CD4-positive, CD25-positive, alpha-beta regulatory T cell (primary cell): ENCODE measurements around the gene TP73. TPM values are rescaled to one million over a fixed set of nuclear protein-coding genes. Genes with fewer than 3 reads are reported as not detected.

Experiments
- ATAC-seq, 2 donors: fragments of 150-1000 bp; cut with Tn5 transposase; one replicate each; pipeline ENCODE4 v1.10.0; 2021; ENCODE audit warnings: low read depth in 2 of 2, moderate number of reproducible peaks in 2 of 2, moderate library complexity in 1 of 2
- DNase-seq, 3 donors: peaks; one replicate each; pipeline versions ENCODE4 v3.0.0 to v3.0.0-alpha.2; 2012 to 2022; ENCODE audit warnings: mixed read lengths in 1 of 3
- H3K27ac ChIP-seq: one replicate; pipeline ENCODE4 v1.7.0; 2013; ENCODE audit warnings: mild to moderate bottlenecking, low read length; ENCODE audit not compliant: insufficient read depth, poor library complexity, severe bottlenecking
- H3K27me3 ChIP-seq: one replicate; pipeline ENCODE4 v1.7.0; 2013; ENCODE audit warnings: low read length; ENCODE audit not compliant: control insufficient read depth, insufficient read depth
- H3K36me3 ChIP-seq: one replicate; pipeline ENCODE4 v1.7.0; 2013; ENCODE audit warnings: mild to moderate bottlenecking, low read length, moderate library complexity; ENCODE audit not compliant: control insufficient read depth, insufficient read depth
- H3K4me1 ChIP-seq: 2 replicates; pipeline ENCODE4 v1.7.0; 2013; ENCODE audit warnings: mild to moderate bottlenecking, low read length; ENCODE audit not compliant: insufficient read depth, control insufficient read depth, poor library complexity, severe bottlenecking
- H3K4me3 ChIP-seq: one replicate; pipeline ENCODE4 v1.7.0; 2013; ENCODE audit warnings: low read depth, mild to moderate bottlenecking, low read length, moderate library complexity
- H3K9me3 ChIP-seq, 2 experiments: 1 replicate in 1 of 2; 2 replicates in 1 of 2; pipeline ENCODE4 v1.7.0; 2013; ENCODE audit warnings: low read length in 2 of 2, mild to moderate bottlenecking in 1 of 2, moderate library complexity in 1 of 2; ENCODE audit not compliant: control insufficient read depth in 2 of 2
- H3K27ac Mint-ChIP-seq, 3 donors: one replicate each; pipeline ENCODE4 v1.8.0; 2020 to 2022; ENCODE audit warnings: mild to moderate bottlenecking in 3 of 3, mixed read lengths in 3 of 3, moderate library complexity in 2 of 3
- H3K27me3 Mint-ChIP-seq: one replicate; pipeline ENCODE4 v1.8.0; 2022; ENCODE audit warnings: mild to moderate bottlenecking, mixed read lengths
- H3K36me3 Mint-ChIP-seq: one replicate; pipeline ENCODE4 v1.8.0; 2020; ENCODE audit warnings: mixed read lengths
- H3K4me1 Mint-ChIP-seq, 4 donors: one replicate each; pipeline ENCODE4 v1.8.0; 2020 to 2022; ENCODE audit warnings: mixed read lengths in 4 of 4, mild to moderate bottlenecking in 1 of 4
- H3K4me3 Mint-ChIP-seq, 4 donors: one replicate each; pipeline ENCODE4 v1.8.0; 2020 to 2022; ENCODE audit warnings: mild to moderate bottlenecking in 4 of 4, mixed read lengths in 4 of 4, moderate library complexity in 3 of 4
- H3K9me3 Mint-ChIP-seq, 7 donors: one replicate each; pipeline ENCODE4 v1.8.0; 2020 to 2022; ENCODE audit warnings: mixed read lengths in 7 of 7, mild to moderate bottlenecking in 3 of 7, moderate library complexity in 2 of 7
- polyA plus RNA-seq, 4 donors: library from polyadenylated mRNA; unstranded; fragments of 300-500 nt; fragmentation: Illumina TruSeq; gene quantifications; one replicate each; pipeline ENCODE4 v1.2.3, GENCODE V29; 2021
- total RNA-seq: library from RNA; stranded (reverse); gene quantifications from one replicate; pipeline ENCODE4 v1.2.3, GENCODE V29; 2022

Gene TP73
- total and polyA plus RNA-seq, 5 donors from 2014 or later, result 0.08 to 0.12 TPM; not detected in 3

DNA sequence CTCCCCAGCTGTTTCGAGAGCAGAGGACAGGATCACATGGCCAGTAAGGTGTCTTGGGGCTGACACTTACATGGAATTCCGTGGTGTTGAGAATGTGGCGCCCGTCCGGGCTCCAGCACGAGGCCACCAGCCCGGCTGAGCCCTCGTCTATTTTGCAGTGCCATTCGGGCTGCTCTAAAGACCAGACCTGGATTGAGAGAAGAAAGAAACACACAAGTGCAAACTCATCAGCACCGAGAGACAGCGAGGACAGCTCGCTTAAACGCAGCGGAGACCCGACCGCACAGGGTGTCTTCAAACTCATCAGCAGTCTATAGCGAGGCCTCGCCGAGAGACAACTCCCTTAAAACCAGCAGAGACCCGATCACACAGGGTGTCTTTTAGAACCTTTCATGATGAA lies 5.7 kb upstream of the TP73 start:
- Histone ChIP-seq H3K36me3 (peaks cover 30% of the 10 kb centered on the region), H3K9me3 (no peaks in the 10 kb centered on the region), H3K27me3 (no peaks in the 10 kb centered on the region), H3K27ac (no peak overlapping the region), H3K4me1 (peaks cover 25% of the 10 kb centered on the region), H3K4me3 (no peak overlapping the region)
- ATAC-seq (no peak), DNase-seq (no peak)
- H3K27ac Mint-ChIP-seq, result no peak overlapping the region
- H3K4me3 Mint-ChIP-seq, result peak overlapping the region in 2 of 4 donors; percentile 34 to 65
- peaks cover 0 to 2% (median 0%) of the 10 kb centered on the region in 7 donors for H3K9me3 Mint-ChIP-seq
- H3K36me3 Mint-ChIP-seq, result peaks cover 30% of the 10 kb centered on the region
- H3K4me1 Mint-ChIP-seq, result peaks cover 8 to 28% (median 22%) of the 10 kb centered on the region in 4 donors
- H3K27me3 Mint-ChIP-seq, result peaks cover 15% of the 10 kb centered on the region

DNA sequence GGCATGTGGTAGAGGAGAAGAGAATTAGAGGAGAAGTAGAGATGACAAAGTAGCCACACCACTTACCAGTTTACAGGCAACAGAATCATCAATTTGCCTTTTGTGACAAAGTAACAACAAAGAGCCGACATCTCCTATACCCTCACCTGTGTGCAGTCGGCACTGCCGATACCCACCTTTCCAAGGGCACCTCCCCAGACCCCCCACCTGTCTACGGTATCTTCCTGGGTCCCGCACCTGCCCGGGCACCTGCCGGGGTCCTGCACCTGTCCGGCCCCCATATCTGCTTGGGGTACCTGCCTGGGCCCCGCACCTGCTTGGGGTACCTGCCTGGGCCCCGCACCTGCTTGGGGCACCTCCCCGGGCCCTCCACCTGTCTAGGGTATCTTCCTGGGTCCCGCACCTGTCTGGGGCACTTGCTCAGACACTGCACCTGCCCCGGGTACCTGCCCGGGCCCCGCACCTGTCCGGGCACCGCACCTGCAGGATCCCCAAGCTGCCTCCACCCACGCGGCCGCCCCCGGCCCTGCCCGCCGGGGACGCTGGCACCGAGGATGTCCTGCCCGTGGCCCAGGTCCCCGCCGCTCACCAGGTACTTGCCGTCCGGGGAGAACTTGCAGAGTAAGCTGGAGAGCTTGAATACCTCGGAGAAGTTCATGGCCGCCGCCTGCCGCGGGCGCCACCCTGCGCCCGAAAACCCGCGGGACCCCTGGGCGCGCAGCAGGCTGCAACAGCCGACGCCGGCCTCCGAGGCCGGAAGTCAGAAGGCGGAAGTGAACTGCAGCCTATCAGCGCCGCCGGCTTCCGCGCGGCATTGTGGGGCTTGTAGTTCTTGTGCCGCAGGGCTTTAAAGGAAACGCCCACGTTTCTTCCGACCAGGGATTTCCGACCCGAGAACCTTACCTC lies 2.7 kb upstream of the TP73 start, which contains the start of gene WRAP73:
Gene WRAP73 (minus strand): TSS at position 762 of the 906 bp plus-strand sequence. CDS start 104 bp downstream, at position 658.
- peaks cover 14% of the 10 kb centered on the region for H3K36me3 Mint-ChIP-seq
- H3K4me1 Mint-ChIP-seq, result peaks cover 8 to 28% (median 24%) of the 10 kb centered on the region in 4 donors
- H3K4me3 Mint-ChIP-seq, result peak within 1 kb of the TSS; percentile 85 to 91 (median 88)
- Histone ChIP-seq H3K9me3 (no peaks in the 10 kb centered on the region), H3K27ac (peak within 1 kb of the TSS; percentile 41), H3K27me3 (peaks cover 4% of the 10 kb centered on the region), H3K36me3 (peaks cover 24% of the 10 kb centered on the region), H3K4me3 (peak within 1 kb of the TSS; percentile 77), H3K4me1 (peaks cover 38% of the 10 kb centered on the region)
- peaks cover 0 to 4% (median 0%) of the 10 kb centered on the region in 7 donors for H3K9me3 Mint-ChIP-seq
- H3K27me3 Mint-ChIP-seq, result peaks cover 30% of the 10 kb centered on the region
- DNase-seq (peak; percentile 85 to 95 (median 86)), ATAC-seq (peak; percentile 96 to 98)
- H3K27ac Mint-ChIP-seq, result peak within 1 kb of the TSS in 2 of 3 donors; percentile 26 to 47

DNA sequence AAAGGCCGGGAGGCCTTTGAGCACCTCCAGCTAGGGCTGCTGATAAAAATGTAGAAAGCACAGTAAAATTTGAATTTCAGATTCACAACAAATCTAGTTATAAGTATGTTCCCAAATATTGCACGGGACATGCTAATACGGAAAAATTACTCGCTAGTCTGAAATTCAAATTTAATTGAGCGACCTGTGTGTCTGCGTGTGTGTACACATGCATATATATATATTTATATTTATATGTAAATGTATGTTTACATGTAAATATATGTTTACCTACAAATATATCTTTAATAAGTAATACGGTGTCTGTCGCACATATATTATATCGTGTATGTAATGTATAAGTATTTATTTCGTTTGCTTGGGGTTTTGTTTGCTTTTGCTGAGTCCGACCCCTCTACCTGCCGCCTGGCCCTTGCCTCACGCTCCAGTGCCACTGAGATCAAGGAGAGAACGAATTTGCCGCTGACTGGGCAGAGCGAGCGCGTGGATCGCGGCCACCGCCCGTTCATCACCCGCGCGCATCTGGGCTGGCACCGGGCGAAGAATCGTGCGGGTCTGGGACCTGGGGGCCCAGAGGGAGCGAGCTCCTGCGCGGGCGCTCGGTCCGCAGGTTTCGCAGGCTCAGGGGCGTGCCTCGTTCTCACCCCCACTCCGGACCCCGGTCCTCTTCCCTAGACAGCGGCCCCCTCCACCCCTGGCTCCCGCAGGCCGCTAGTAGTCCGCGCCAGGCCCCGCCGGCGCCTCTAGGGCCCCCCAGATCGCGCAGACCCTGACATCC lies 1.9 kb upstream of the TP73 start:
- no peak overlapping the region for H3K27ac ChIP-seq
- H3K4me3 Mint-ChIP-seq, result peak overlapping the region; percentile 79 to 91 (median 88)
- peaks cover 8% of the 10 kb centered on the region for H3K36me3 Mint-ChIP-seq
- H3K9me3 Mint-ChIP-seq, result peaks cover 0 to 4% (median 0%) of the 10 kb centered on the region in 7 donors
- no peaks in the 10 kb centered on the region for H3K9me3 ChIP-seq
- H3K27ac Mint-ChIP-seq, result peak overlapping the region in 1 of 3 donors; percentile 26
- H3K27me3 ChIP-seq, result peaks cover 4% of the 10 kb centered on the region
- H3K27me3 Mint-ChIP-seq, result peaks cover 39% of the 10 kb centered on the region
- peaks cover 8 to 28% (median 24%) of the 10 kb centered on the region in 4 donors for H3K4me1 Mint-ChIP-seq
- ATAC-seq (no peak), DNase-seq (no peak)
- peak overlapping the region; percentile 74 for H3K4me3 ChIP-seq
- H3K36me3 ChIP-seq, result peaks cover 17% of the 10 kb centered on the region
- H3K4me1 ChIP-seq, result peaks cover 38% of the 10 kb centered on the region

DNA sequence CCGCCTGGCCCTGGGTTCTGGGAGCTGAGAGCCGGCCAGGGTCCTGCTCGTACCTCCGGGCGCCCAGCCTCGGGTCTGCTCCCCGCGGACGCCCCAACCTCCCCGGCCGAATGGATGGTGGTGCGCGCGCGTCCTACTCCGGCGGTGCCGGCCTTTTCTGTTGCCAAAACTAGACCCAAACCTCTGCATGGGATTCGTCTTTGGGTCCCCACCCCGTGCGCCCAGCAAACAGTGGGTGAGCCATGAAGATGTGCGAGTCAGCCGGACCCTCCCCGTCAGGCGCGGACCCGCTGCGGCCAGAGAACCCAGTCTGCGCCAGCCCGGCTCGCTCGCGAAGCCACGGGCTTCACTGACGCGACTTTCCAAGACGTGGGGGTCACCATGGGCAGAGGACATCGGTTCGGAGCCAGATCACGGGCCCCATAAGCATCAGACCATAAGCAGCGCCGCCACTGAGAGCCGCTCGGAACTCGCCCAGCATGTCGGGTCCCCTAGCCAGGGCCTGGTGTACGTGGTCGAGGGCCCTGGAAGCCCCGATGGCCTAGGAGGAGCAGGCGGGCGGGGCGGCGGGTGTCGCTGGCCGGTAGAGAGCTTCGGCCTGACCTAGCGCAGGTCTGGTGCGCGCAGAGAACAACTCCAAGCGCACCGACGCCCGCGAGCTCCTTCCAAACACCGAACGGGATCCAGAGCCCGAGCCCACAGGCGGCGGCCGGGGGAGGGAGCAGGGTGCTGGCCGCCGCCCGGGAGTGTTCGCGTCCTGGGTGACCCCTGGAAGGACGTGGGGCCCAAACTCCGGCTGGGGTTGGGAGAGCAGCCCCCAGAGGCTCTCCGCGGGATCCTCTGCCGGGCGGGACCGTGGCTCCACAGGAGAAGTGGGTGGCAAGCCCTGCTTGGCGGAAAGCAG lies 1.0 kb upstream of the TP73 start:
- Histone ChIP-seq H3K27me3 (peaks cover 4% of the 10 kb centered on the region), H3K36me3 (peaks cover 9% of the 10 kb centered on the region), H3K27ac (no peak overlapping the region), H3K4me3 (no peak overlapping the region), H3K4me1 (peaks cover 38% of the 10 kb centered on the region), H3K9me3 (no peaks in the 10 kb centered on the region)
- Mint-ChIP-seq H3K4me1 (peaks cover 8 to 28% (median 24%) of the 10 kb centered on the region in 4 donors), H3K27me3 (peaks cover 44% of the 10 kb centered on the region), H3K27ac (no peak overlapping the region), H3K9me3 (peaks cover 0 to 4% (median 0%) of the 10 kb centered on the region in 7 donors), H3K36me3 (no peaks in the 10 kb centered on the region), H3K4me3 (peak overlapping the region in 3 of 4 donors; percentile 57 to 71 (median 69))
- DNase-seq (peak in 1 of 3 donors; percentile 18), ATAC-seq (no peak)

DNA sequence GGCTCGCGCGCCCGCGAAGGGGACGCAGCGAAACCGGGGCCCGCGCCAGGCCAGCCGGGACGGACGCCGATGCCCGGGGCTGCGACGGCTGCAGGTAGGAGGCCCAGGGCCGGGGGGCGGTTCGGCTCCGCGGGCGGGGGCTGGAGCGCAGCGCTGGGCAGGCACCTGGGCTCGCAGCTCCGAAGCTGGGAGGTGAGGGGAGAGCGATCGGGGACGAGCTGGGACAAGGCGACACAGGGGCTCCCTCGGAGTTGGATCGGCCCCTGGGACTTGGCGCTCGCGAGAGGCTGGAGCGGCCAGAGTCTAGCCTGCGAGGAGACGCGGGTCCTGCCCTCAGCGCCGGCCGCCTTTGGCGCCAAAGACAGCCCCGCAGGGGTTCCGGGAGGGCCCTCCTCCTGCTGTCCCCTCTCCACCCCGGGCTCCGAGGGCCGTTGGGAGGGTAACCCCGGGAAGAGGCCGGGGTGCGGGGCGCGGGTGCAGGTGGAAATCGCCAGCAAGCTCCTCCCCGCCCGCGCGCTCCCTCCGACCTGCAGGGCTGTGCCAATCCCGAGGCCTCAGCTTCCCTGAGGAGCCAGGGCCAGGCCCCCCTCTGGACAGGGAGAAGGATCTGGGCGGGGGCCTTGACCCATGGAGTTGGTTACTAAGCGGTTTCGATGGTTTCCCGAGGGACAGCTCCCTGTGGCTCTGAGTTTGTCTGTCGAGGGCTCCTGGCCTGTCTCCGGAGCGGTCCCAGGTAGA lies 401 bp downstream of the TP73 start:
- no peak for DNase-seq

DNA sequence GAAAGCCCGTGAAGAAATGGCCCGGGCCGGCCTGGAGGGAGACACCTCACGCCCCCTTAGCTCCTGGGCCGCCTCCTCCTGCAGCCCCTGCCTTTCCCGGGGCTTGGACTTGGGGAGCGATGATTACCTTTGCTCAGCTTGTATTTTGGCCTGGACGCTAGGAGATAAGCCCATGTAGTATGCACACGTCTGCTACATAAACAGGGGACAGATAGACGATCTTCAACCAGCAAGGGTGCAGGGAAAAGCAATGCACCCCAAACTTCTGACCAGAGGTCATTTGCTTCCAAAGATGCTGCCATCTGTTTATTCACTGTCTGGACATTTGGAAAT lies 936 bp downstream of the TP73 start:
- no peaks in the 10 kb centered on the region for H3K36me3 Mint-ChIP-seq
- peak overlapping the region in 1 of 3 donors; percentile 11 for H3K27ac Mint-ChIP-seq
- H3K27me3 ChIP-seq, result peaks cover 4% of the 10 kb centered on the region
- peaks cover 59% of the 10 kb centered on the region for H3K27me3 Mint-ChIP-seq
- H3K4me3 Mint-ChIP-seq, result peak overlapping the region in 3 of 4 donors; percentile 3 to 80 (median 48)
- no peaks in the 10 kb centered on the region for H3K36me3 ChIP-seq
- no peak overlapping the region for H3K4me3 ChIP-seq
- DNase-seq (no peak), ATAC-seq (no peak)
- peaks cover 0 to 4% (median 0%) of the 10 kb centered on the region in 7 donors for H3K9me3 Mint-ChIP-seq
- no peaks in the 10 kb centered on the region for H3K9me3 ChIP-seq
- peaks cover 8 to 20% (median 15%) of the 10 kb centered on the region in 4 donors for H3K4me1 Mint-ChIP-seq
- H3K4me1 ChIP-seq, result peaks cover 38% of the 10 kb centered on the region
- H3K27ac ChIP-seq, result no peak overlapping the region

More for the DNA sequence above, 401 bp downstream of the TP73 start:
- Mint-ChIP-seq H3K27me3 (peaks cover 54% of the 10 kb centered on the region), H3K4me3 (no peak overlapping the region), H3K36me3 (no peaks in the 10 kb centered on the region), H3K4me1 (peaks cover 8 to 25% (median 21%) of the 10 kb centered on the region in 4 donors), H3K9me3 (peaks cover 0 to 4% (median 0%) of the 10 kb centered on the region in 7 donors), H3K27ac (no peak overlapping the region)
- Histone ChIP-seq H3K27ac (no peak overlapping the region), H3K36me3 (no peaks in the 10 kb centered on the region), H3K4me1 (peaks cover 38% of the 10 kb centered on the region), H3K27me3 (peaks cover 4% of the 10 kb centered on the region), H3K4me3 (no peak overlapping the region), H3K9me3 (no peaks in the 10 kb centered on the region)
- ATAC-seq, result no peak
